SU-DHL-6 (cell line): Measurements from ENCODE around the gene CMKLR1.

ENCODE experiments used
- CTCF ChIP-seq: fragments of 200-600 bp; sonication (generic); IDR thresholded peaks from one replicate; pipeline ENCODE4 v1.5.1; 2017; ENCODE audit warnings: antibody characterized with exemption, mild to moderate bottlenecking, low read length, moderate library complexity; ENCODE audit not compliant: insufficient read depth, poor library complexity, severe bottlenecking
- EZH2phosphoT487 ChIP-seq: fragments of 200-600 bp; sonication (generic), shearing (Covaris generic); conservative IDR thresholded peaks from 2 replicates; pipeline ENCODE4 v1.6.1; 2018; ENCODE audit warnings: mild to moderate bottlenecking, antibody characterized with exemption, low read length, moderate library complexity, mixed read lengths

GRCh38 chr12:108319277-108320234, 19.6 kb downstream of the CMKLR1 start:
- TF ChIP-seq CTCF, result no peak
- TF ChIP-seq EZH2phosphoT487, result no peak
